Gastrocnemius medialis (tissue), 4 donors: Measurements from ENCODE around the gene LSG1. TPM values are rescaled to one million over a fixed set of nuclear protein-coding genes. Genes with fewer than 3 reads are reported as not detected.

Source experiments
- ATAC-seq, 2 donors: fragments of 150-250 bp; one replicate each; pipeline ENCODE4 v1.9.1; 2016
- DNase-seq, 2 donors: peaks; one replicate each; pipeline ENCODE4 v3.0.0-alpha.2; 2019
- H3K27ac ChIP-seq, 4 donors: fragments of 200-600 bp; sonication (generic); 1 replicate in 1 of 4; 2 replicates in 3 of 4; pipeline ENCODE4 v1.5.1; 2016 to 2018; ENCODE audit warnings: mild to moderate bottlenecking in 2 of 4, moderate library complexity in 1 of 4
- H3K27me3 ChIP-seq, 3 donors: fragments of 200-600 bp; sonication (generic) in 2 of 3; 1 replicate in 1 of 3; 2 replicates in 2 of 3; pipeline versions ENCODE4 v1.5.1 to v1.6.0; 2016 to 2019; ENCODE audit warnings: mild to moderate bottlenecking in 1 of 3, moderate library complexity in 1 of 3
- H3K36me3 ChIP-seq, 2 donors: fragments of 200-600 bp; sonication (generic) in 1 of 2; one replicate each; pipeline ENCODE4 v1.5.1; 2017 to 2018
- H3K4me1 ChIP-seq, 2 donors: fragments of 200-600 bp; sonication (generic) in 1 of 2; one replicate each; pipeline ENCODE4 v1.5.1; 2016 to 2017; ENCODE audit warnings: mild to moderate bottlenecking in 2 of 2
- H3K4me3 ChIP-seq, 4 donors: fragments of 200-600 bp; sonication (generic) in 3 of 4; 1 replicate in 1 of 4; 2 replicates in 3 of 4; pipeline ENCODE4 v1.5.1; 2016 to 2019; ENCODE audit warnings: mild to moderate bottlenecking in 2 of 4
- H3K9me3 ChIP-seq, 3 donors: fragments of 200-600 bp; sonication (generic) in 2 of 3; 1 replicate in 1 of 3; 2 replicates in 2 of 3; pipeline ENCODE4 v1.5.1; 2016 to 2019
- POLR2A ChIP-seq, 2 donors: fragments of 450-650 bp; IDR thresholded peaks; one replicate each; pipeline ENCODE4 v1.6.1; 2017; ENCODE audit warnings: antibody characterized with exemption in 2 of 2, mild to moderate bottlenecking in 2 of 2, moderate library complexity in 2 of 2
- in situ Hi-C, 4 donors: fragments of 200-750 bp; cut with MboI; loops; one replicate each; pipeline versions ENCODE4 v1.15.0 to v1.8.0; 2017; ENCODE audit warnings: low sequenced_read_pairs in 4 of 4
- intact Hi-C: fragments of 100-400 bp; cut with DNase I; formaldehyde crosslinking; loops from one replicate; pipeline ENCODE4 v1.15.1; 2023; ENCODE audit warnings: low total_unique reads
- total RNA-seq, 4 donors: library from RNA; depleted of rRNA; stranded (reverse); fragments of >200 nt; gene quantifications; one replicate each; pipeline versions ENCODE4 v1.1.0 to v1.2.3, GENCODE V29; 2016
- TF ChIP-seq, protein P1 (sequence below), 5 experiments: fragments of 450-650 bp in 3 of 5; fragments of 200-600 bp in 2 of 5; sonication (generic) in 2 of 5; IDR thresholded peaks in 4 of 5; conservative IDR thresholded peaks in 1 of 5; 1 replicate in 4 of 5; 2 replicates in 1 of 5; pipeline ENCODE4 v1.5.1; 2016 to 2019; ENCODE audit warnings: antibody characterized with exemption in 5 of 5, mild to moderate bottlenecking in 3 of 5, moderate library complexity in 3 of 5

LSG1 gene
- total RNA-seq, 4 donors from 2014 or later, result 23.2 to 38.4 (median 28.0) TPM

DNA sequence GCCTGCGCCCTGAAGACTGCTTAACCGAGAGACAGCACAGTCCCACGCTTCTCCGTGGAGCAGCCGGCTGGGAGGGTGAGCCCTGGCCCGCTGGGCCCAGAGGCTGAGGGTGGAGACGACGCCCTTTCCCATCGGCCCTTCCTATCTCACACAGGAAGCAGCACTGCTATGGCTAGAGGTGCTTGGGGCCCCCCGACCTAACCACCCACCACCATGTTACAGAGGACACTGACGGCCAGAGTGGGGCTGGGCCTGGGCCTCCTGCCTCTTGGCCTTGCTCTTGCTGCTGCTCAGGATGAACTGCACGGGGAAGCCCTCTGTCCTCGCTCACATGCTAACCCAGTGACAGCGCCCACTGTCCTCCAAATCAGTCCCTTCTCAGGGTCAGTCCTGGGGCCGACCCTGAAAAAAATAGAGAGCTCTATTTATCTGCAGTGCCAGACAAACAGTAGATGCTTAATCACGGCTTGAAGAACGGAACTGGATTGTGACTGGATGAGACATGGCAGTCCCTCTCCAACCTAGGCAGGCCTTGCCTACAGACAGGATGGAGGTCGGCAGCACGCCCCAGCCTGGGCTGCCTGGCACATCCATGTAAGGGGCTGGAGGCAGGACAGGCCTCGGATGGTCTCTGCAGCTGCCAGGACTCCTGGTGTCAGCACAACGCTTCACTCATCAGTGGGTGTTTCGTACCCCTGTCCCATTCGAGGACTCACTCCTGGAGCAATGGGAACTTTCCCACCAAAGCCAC, 53.0 kb downstream of the LSG1 start:
- no peaks in the 10 kb centered on the region for H3K36me3 ChIP-seq
- H3K27ac ChIP-seq, result no peak overlapping the region
- DNase-seq, result no peak
- ATAC-seq, result no peak
- H3K4me1 ChIP-seq, result no peaks in the 10 kb centered on the region
- in situ Hi-C loops (no loop called here), intact Hi-C loops (no loop called here)
- H3K27me3 ChIP-seq, result no peaks in the 10 kb centered on the region
- no peak for TF ChIP-seq POLR2A (IDR thresholded peaks at IDR 0.05)
- TF ChIP-seq, protein P1, sequence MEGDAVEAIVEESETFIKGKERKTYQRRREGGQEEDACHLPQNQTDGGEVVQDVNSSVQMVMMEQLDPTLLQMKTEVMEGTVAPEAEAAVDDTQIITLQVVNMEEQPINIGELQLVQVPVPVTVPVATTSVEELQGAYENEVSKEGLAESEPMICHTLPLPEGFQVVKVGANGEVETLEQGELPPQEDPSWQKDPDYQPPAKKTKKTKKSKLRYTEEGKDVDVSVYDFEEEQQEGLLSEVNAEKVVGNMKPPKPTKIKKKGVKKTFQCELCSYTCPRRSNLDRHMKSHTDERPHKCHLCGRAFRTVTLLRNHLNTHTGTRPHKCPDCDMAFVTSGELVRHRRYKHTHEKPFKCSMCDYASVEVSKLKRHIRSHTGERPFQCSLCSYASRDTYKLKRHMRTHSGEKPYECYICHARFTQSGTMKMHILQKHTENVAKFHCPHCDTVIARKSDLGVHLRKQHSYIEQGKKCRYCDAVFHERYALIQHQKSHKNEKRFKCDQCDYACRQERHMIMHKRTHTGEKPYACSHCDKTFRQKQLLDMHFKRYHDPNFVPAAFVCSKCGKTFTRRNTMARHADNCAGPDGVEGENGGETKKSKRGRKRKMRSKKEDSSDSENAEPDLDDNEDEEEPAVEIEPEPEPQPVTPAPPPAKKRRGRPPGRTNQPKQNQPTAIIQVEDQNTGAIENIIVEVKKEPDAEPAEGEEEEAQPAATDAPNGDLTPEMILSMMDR (IDR thresholded peaks at IDR 0.05 in 4 of 5, conservative IDR thresholded peaks at IDR 0.05 in 1 of 5), result no peak
- no peaks in the 10 kb centered on the region for H3K9me3 ChIP-seq
- H3K4me3 ChIP-seq, result no peak overlapping the region

DNA sequence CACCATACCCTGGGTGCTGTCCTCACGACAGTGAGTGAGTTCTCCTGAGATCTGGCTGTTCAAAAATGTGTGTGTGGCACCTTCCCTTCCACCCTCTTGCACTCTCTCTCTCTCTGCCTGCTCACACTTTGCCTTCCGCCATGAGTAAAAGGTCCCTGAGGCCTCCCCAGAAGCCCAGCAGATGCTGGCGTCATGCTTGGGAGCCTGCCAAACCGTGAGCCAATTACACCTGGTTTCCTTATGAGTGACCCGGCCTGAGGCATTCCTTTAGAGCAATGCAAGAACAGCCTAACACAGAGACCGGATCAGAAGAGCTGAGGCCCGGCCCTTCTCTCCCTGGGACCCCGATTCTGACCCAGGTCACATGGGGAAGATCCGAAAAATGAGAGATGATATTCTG, 54.2 kb downstream of the LSG1 start:
- Histone ChIP-seq H3K27me3 (no peaks in the 10 kb centered on the region), H3K27ac (no peak overlapping the region), H3K36me3 (no peaks in the 10 kb centered on the region), H3K4me1 (no peaks in the 10 kb centered on the region), H3K4me3 (no peak overlapping the region), H3K9me3 (no peaks in the 10 kb centered on the region)
- in situ Hi-C loops, result no loop called here
- TF ChIP-seq, protein P1 (IDR thresholded peaks at IDR 0.05 in 4 of 5, conservative IDR thresholded peaks at IDR 0.05 in 1 of 5), result no peak
- no peak for TF ChIP-seq POLR2A (IDR thresholded peaks at IDR 0.05)
- intact Hi-C loops, result no loop called here
- DNase-seq, result no peak
- ATAC-seq, result no peak

DNA sequence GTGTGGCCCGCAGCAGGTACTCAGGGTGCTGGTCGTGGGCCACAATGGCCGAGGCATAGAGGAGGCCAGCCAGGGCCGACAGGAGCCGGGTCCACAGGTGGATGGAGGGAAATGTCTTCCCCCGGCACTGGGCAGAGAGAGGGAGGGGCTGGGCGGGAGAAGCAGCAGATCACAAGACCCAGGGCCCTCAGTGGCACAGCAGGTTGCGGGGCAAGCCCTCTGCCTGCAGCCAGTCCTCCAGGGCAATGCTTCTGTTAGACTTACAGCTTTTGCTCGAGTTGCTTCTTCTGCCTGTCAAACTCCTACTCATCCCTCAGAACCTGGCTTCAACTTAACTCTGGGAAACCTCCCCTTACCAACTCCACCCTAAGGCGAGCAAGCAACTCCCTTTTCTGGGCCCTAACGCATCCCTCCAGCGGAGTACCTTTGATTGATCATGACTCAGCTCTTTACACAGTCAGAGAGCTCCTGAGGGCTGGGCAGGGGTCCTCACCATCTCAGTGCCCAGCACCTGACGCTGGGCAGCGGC, 54.8 kb downstream of the LSG1 start:
- TF ChIP-seq, protein P1 (IDR thresholded peaks at IDR 0.05 in 4 of 5, conservative IDR thresholded peaks at IDR 0.05 in 1 of 5), result no peak
- TF ChIP-seq POLR2A (IDR thresholded peaks at IDR 0.05), result no peak
- Histone ChIP-seq H3K36me3 (no peaks in the 10 kb centered on the region), H3K4me3 (no peak overlapping the region), H3K27ac (no peak overlapping the region), H3K4me1 (no peaks in the 10 kb centered on the region), H3K9me3 (no peaks in the 10 kb centered on the region), H3K27me3 (no peaks in the 10 kb centered on the region)
- intact Hi-C loops (no loop called here), in situ Hi-C loops (no loop called here)
- ATAC-seq (no peak), DNase-seq (no peak)

DNA sequence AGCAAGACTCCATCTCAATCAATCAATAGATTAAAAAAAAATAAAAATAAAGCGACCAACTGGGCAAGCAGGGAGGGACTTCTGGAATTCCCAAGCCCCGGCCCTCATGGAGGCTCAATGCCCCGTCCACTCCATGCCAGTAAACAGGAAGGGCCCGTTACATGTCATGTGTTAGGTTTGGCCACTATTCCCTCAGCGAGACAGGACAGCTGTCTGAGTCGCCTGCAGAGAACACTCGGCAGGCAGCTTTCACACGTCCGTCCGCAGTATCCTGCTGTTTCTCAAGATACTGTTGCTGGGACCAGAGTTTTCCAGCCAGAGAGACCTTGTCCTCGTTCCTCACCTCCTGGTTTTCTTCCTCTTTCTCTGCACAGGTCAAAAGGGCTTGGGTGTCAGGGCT, 56.8 kb downstream of the LSG1 start:
- ATAC-seq (no peak), DNase-seq (no peak)
- in situ Hi-C loops, result no loop called here
- no peaks in the 10 kb centered on the region for H3K36me3 ChIP-seq
- no peaks in the 10 kb centered on the region for H3K9me3 ChIP-seq
- no peaks in the 10 kb centered on the region for H3K4me1 ChIP-seq
- no peaks in the 10 kb centered on the region for H3K27me3 ChIP-seq
- H3K4me3 ChIP-seq, result no peak overlapping the region
- H3K27ac ChIP-seq, result no peak overlapping the region
- intact Hi-C loops, result no loop called here
- TF ChIP-seq, protein P1 (IDR thresholded peaks at IDR 0.05 in 4 of 5, conservative IDR thresholded peaks at IDR 0.05 in 1 of 5), result no peak
